ENCODE results near the gene ZNF474. TPM values are rescaled to one million over a fixed set of nuclear protein-coding genes. Genes with fewer than 3 reads are reported as not detected.

The ZNF474 gene
- total and polyA plus RNA-seq, 2 of the 8 experiments (the other 6 are each of a cell fraction or from before 2014, with no cell fraction given): not detected

DNA sequence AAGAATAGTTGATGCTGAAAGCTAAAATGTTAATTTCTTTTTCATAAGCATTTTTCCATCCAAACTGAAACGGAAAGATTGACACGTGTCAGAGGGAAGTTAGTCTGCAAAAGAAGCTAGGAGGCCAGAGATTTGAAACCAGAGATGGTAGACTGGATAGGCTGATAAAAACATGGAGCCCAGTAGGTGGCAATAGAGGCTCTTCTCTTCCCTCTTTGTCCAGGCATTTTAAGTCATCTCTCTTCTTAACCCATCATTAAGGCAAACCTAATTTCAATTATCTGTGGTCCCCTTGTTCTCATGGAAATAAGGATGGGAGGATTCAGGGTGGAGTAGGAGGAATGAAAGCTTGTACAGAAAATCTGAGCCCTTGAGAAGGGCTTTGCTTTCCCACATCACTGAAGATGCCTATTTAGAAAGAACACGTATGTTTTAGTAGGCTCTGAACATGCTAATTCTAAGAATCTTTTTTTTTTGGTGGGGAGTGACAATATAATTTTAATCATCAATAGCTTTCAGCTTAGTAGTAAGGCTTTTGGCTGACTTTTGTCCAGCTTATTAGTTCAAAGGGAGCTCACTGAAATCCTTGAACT lies 66.6 kb downstream of the ZNF474 start:
- POLR2A ChIA-PET (ENCODE audit: partially characterized antibody): no interaction called here

More for the DNA sequence above, 66.6 kb downstream of the ZNF474 start:
- no peak overlapping the region for H4K91ac ChIP-seq (replicated peaks; ENCODE audit: insufficient read length, low read length)
- H3K9ac ChIP-seq (replicated peaks in 1 of 4; ENCODE audit: extremely low read depth in 1 of 4, low read depth in 3 of 4, low read length in 3 of 4): no peak overlapping the region
- H3K9me3 ChIP-seq (ENCODE audit: insufficient read depth in 2 of 2, low read depth in 1 of 2, low read length in 1 of 2): no peaks in the 10 kb centered on the region
- H3K27me3 ChIP-seq (replicated peaks in 1 of 4; ENCODE audit: control insufficient read depth in 3 of 4, extremely low read depth in 1 of 4, insufficient read depth in 3 of 4, low read length in 3 of 4): no peaks in the 10 kb centered on the region
- no peaks in the 10 kb centered on the region for H4K20me1 ChIP-seq (replicated peaks in 1 of 2; ENCODE audit: control insufficient read depth in 1 of 2, insufficient read depth in 2 of 2, low read length in 2 of 2)
- no peak overlapping the region for H2BK15ac ChIP-seq (ENCODE audit: low read length)
- no peak overlapping the region for H4K5ac ChIP-seq (ENCODE audit: insufficient read length, low read depth, low read length)
- H2BK20ac ChIP-seq (ENCODE audit: low read length): no peak overlapping the region
- H2BK120ac ChIP-seq (replicated peaks; ENCODE audit: low read depth, low read length): no peak overlapping the region
- H3K23me2 ChIP-seq (ENCODE audit: low read depth, low read length): no peaks in the 10 kb centered on the region
- no peak overlapping the region for H3K18ac ChIP-seq (ENCODE audit: extremely low read depth, low read length)
- H3K14ac ChIP-seq (ENCODE audit: insufficient read length): no peak overlapping the region
- DNase-seq (ENCODE audit: low read depth in 1 of 2, low spot score in 2 of 2): peak in 1 of 2 experiments; percentile 51
- H3K4me2 ChIP-seq (ENCODE audit: insufficient read depth in 1 of 2, low read depth in 2 of 2, low read length in 2 of 2): no peak overlapping the region
- no peak overlapping the region for H3K4ac ChIP-seq (replicated peaks; ENCODE audit: insufficient read length, low read depth, low read length)
- no peak overlapping the region for H2AK5ac ChIP-seq (ENCODE audit: low read depth, low read length)
- H3K27ac ChIP-seq (ENCODE audit: low read depth, low read length): no peak overlapping the region
- H3K4me1 ChIP-seq (replicated peaks in 1 of 4; ENCODE audit: control insufficient read depth in 3 of 4, insufficient read depth in 4 of 4, low read length in 3 of 4): no peaks in the 10 kb centered on the region
- no peak overlapping the region for H3K23ac ChIP-seq (ENCODE audit: insufficient read length)
- CTCF ChIA-PET (ENCODE audit: partially characterized antibody): interaction anchor here (0.8 to 10.7 kb wide), 47 partner anchors 8 to 798 kb away, joined by 3 to 221 read pairs (median 5); no protein-coding TSS in a partner anchor
- TF ChIP-seq TEAD4 (IDR thresholded peaks at IDR 0.05; ENCODE audit: low read depth, low read length): no peak
- no peak for TF ChIP-seq EGR1 (IDR thresholded peaks at IDR 0.05; ENCODE audit: borderline replicate concordance, low read depth, low read length)
- peak in 2 of 3 experiments; percentile 71 to 77; a peak in 3 of 4 replicates for TF ChIP-seq CTCF (IDR thresholded peaks at IDR 0.05; ENCODE audit: control extremely low read depth in 1 of 3, insufficient read depth in 1 of 3, low read depth in 1 of 3, low read length in 3 of 3)
- TF ChIP-seq RAD21 (IDR thresholded peaks at IDR 0.05 in 1 of 2, conservative IDR thresholded peaks at IDR 0.05 in 1 of 2; ENCODE audit: low read depth in 2 of 2, low read length in 2 of 2): peak; percentile 90 to 95
- TF ChIP-seq NRF1 (IDR thresholded peaks at IDR 0.05; ENCODE audit: low read depth, low read length): no peak
- TF ChIP-seq CHD2 (IDR thresholded peaks at IDR 0.05; ENCODE audit: low read length): no peak
- no peak overlapping the region for H3K4me3 ChIP-seq (ENCODE audit: extremely low read depth in 1 of 4, insufficient read depth in 2 of 4, low read depth in 3 of 4, low read length in 4 of 4)
- no peaks in the 10 kb centered on the region for H3K79me1 ChIP-seq (ENCODE audit: low read depth, low read length)
- H3K56ac ChIP-seq (replicated peaks; ENCODE audit: insufficient read length, low read depth, low read length): no peak overlapping the region
- H3K36me3 ChIP-seq (ENCODE audit: control insufficient read depth in 2 of 4, insufficient read depth in 4 of 4, low read length in 3 of 4): no peaks in the 10 kb centered on the region
- WGBS, 2 experiments (ENCODE audit: extremely low coverage in 1 of 2, insufficient coverage in 1 of 2, insufficient read length in 1 of 2, insufficient replicate concordance in 2 of 2, low coverage in 1 of 2, low lambda C conversion rate in 2 of 2, missing lambda C conversion rate in 1 of 2): 47% methylated on average over 3 of the region's 3 CpGs; no CpG with 5 or more reads in 1 of the 2 experiments
- H4K8ac ChIP-seq (ENCODE audit: extremely low read depth, insufficient read depth, low read length): no peak overlapping the region
- no peak overlapping the region for H2BK5ac ChIP-seq (ENCODE audit: low read depth, low read length)
- no peaks in the 10 kb centered on the region for H3K79me2 ChIP-seq (ENCODE audit: control insufficient read depth in 1 of 2, insufficient read depth in 2 of 2, low read length in 2 of 2)
- no peak overlapping the region for H2AFZ ChIP-seq (ENCODE audit: low read length)
- FAIRE-seq: peak; percentile 74
- no peak overlapping the region for H2BK12ac ChIP-seq (ENCODE audit: low read depth, low read length)

Measured in H1 (cell line).